IMR-90 (cell line): ENCODE results near the gene PBX3.

Experiments
- BHLHE40 ChIP-seq: fragments of 150-350 bp; IDR thresholded peaks from 2 replicates; pipeline ENCODE4 v1.6.1; 2016; ENCODE audit warnings: mild to moderate bottlenecking, low read depth, low read length
- CEBPB ChIP-seq: IDR thresholded peaks from 2 replicates; pipeline ENCODE4 v1.6.1; 2012; ENCODE audit warnings: low read depth, low read length, improper control_type of control experiment
- CTCF ChIP-seq: conservative IDR thresholded peaks from 2 replicates; pipeline ENCODE4 v1.5.1; 2012; ENCODE audit warnings: mild to moderate bottlenecking, low read depth, low read length, improper control_type of control experiment
- MAFK ChIP-seq: IDR thresholded peaks from 2 replicates; pipeline ENCODE4 v1.6.1; 2012; ENCODE audit warnings: low read depth, low read length, improper control_type of control experiment
- MAZ ChIP-seq: IDR thresholded peaks from 2 replicates; pipeline ENCODE4 v1.6.1; 2012; ENCODE audit warnings: low read depth, mild to moderate bottlenecking, low read length, improper control_type of control experiment, moderate library complexity, borderline replicate concordance
- MXI1 ChIP-seq: IDR thresholded peaks from 2 replicates; pipeline ENCODE4 v1.6.1; 2012; ENCODE audit warnings: low read depth, mild to moderate bottlenecking, low read length, moderate library complexity, borderline replicate concordance
- NFE2L2 ChIP-seq: fragments of 150-350 bp; IDR thresholded peaks from 2 replicates; pipeline ENCODE4 v1.6.1; 2016; ENCODE audit warnings: low read depth, mild to moderate bottlenecking, low read length
- POLR2A ChIP-seq: IDR thresholded peaks from 2 replicates; pipeline ENCODE4 v1.6.1; 2012; ENCODE audit warnings: mild to moderate bottlenecking, low read depth, low read length
- RAD21 ChIP-seq: IDR thresholded peaks from 2 replicates; pipeline ENCODE4 v1.6.1; 2012; ENCODE audit warnings: low read length, improper control_type of control experiment
- RCOR1 ChIP-seq: IDR thresholded peaks from 2 replicates; pipeline ENCODE4 v1.6.1; 2012; ENCODE audit warnings: mild to moderate bottlenecking, low read length, improper control_type of control experiment; ENCODE audit not compliant: insufficient replicate concordance
- RFX5 ChIP-seq: IDR thresholded peaks from 2 replicates; pipeline ENCODE4 v1.8.0; 2012; ENCODE audit warnings: low read depth, mild to moderate bottlenecking, low read length, moderate library complexity
- SMC3 ChIP-seq: fragments of 150-350 bp; IDR thresholded peaks from 2 replicates; pipeline ENCODE4 v1.6.1; 2016; ENCODE audit warnings: low read depth, mild to moderate bottlenecking, antibody characterized with exemption, low read length, moderate library complexity
- USF2 ChIP-seq: fragments of 150-350 bp; IDR thresholded peaks from 2 replicates; pipeline ENCODE4 v1.6.1; 2017; ENCODE audit warnings: mild to moderate bottlenecking, antibody characterized with exemption, low read length, low read depth

DNA sequence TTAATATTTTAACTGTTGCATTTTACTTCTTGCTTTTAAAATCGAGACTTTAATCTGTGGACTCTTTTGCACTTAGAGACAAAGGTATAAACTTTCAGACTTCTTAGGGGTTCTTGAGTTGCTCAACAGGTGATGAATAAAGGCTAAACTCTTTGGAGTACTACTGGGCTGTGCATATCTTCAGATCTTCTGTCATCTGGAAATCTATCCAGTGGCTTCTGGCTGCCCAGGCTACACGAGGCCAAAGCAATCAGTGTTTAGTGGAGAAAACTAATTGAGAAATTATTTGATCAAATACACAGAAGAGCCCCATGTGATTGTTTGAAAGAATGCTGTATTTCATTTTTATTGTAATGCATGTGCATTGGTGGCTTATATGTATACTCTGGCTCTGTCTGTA, 146.1 kb downstream of the PBX3 start:
- no peak for TF ChIP-seq NFE2L2
- TF ChIP-seq RAD21 = no peak
- TF ChIP-seq RCOR1 = no peak
- TF ChIP-seq CTCF = no peak
- TF ChIP-seq POLR2A = no peak
- TF ChIP-seq MAFK = no peak
- TF ChIP-seq CEBPB = no peak
- no peak for TF ChIP-seq SMC3
- TF ChIP-seq MAZ = no peak
- TF ChIP-seq RFX5 = no peak
- TF ChIP-seq MXI1 = no peak
- no peak for TF ChIP-seq USF2
- no peak for TF ChIP-seq BHLHE40
